Measurements from ENCODE around the gene FCRL5.

FCRL5 gene

GRCh38 chr1:157471531-157471930 is 80.8 kb downstream of the FCRL5 start:
- Histone ChIP-seq H3K9ac (ENCODE audit: low read depth, low read length, poor library complexity, severe bottlenecking) (no peak overlapping the region), H3K36me3 (ENCODE audit: insufficient read depth, low read length) (no peaks in the 10 kb centered on the region), H3K27me3 (ENCODE audit: insufficient read depth, low read length, poor library complexity, severe bottlenecking) (no peaks in the 10 kb centered on the region), H3K9me3 (ENCODE audit: insufficient read depth, low read depth, low read length) (no peaks in the 10 kb centered on the region), H3K9me2 (replicated peaks; ENCODE audit: low read depth, low read length) (no peaks in the 10 kb centered on the region), H4K20me1 (ENCODE audit: insufficient read depth, low read length, poor library complexity, severe bottlenecking) (no peaks in the 10 kb centered on the region), H3F3A (ENCODE audit: low read depth) (no peaks in the 10 kb centered on the region), H3K4me2 (ENCODE audit: low read depth, low read length, poor library complexity, severe bottlenecking) (no peak overlapping the region), H2AFZ (ENCODE audit: low read length) (peak overlapping the region; percentile 99; the same call in 1 of the 2 replicates), H3K4me3 (ENCODE audit: low read length, poor library complexity, severe bottlenecking) (no peak overlapping the region), H3K4me1 (ENCODE audit: insufficient read depth, low read length, poor library complexity, severe bottlenecking) (peaks cover 8% of the 10 kb centered on the region), H3K79me2 (ENCODE audit: insufficient read depth, low read length) (no peaks in the 10 kb centered on the region)
- TF ChIP-seq CTCF (conservative IDR thresholded peaks at IDR 0.05; ENCODE audit: low read length): no peak
- no peak for TF ChIP-seq EZH2phosphoT487 (IDR thresholded peaks at IDR 0.05; ENCODE audit: borderline replicate concordance)

DNA sequence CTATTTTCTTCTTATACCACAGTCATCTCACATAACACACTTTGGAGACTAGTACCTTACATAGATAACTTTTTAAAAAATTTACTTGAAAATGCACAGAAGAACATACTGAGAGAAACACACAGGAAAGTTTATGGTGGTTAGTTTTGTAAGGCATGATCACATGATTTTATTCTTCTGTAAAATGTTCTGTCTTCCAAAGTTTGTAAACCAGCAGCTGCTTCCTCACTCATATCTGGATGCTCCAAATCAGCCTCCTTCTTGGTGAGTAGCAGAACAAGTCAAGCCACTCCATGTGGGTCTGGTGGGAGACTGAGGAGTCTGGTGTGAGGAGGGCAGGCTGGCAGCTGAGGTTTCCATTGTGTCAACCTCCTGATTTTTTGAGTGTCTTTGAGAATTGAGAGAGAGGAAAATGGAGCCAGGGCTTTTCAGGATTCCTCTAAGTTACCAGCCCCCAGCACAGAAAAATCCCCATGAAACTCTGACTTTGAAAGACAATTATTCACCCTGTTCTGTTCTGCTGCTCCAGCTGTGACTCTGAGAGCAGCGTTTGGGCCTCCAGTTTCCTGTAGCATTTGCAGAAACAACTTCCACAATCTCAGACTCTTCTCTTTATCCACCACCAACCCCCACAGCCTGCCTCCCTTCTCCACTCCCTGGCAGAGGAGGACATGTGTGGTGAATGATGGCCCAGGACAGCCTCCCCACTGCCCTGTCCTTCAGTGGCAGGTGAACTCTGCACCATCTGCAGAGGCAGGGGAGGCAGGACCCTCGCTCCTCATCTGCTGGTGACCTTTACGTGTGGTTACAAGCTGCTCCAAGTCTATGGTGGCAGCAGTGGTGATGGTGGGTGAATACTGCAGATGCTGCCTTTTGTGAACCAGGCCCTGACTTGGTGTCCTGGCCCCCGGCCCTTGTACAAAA is 82.3 kb downstream of the FCRL5 start:
- Histone ChIP-seq H3K4me3 (ENCODE audit: low read length, poor library complexity, severe bottlenecking) (no peak overlapping the region), H3K4me2 (ENCODE audit: low read depth, low read length, poor library complexity, severe bottlenecking) (no peak overlapping the region), H3K36me3 (ENCODE audit: insufficient read depth, low read length) (no peaks in the 10 kb centered on the region), H3K27me3 (ENCODE audit: insufficient read depth, low read length, poor library complexity, severe bottlenecking) (no peaks in the 10 kb centered on the region), H3K79me2 (ENCODE audit: insufficient read depth, low read length) (no peaks in the 10 kb centered on the region), H3K4me1 (ENCODE audit: insufficient read depth, low read length, poor library complexity, severe bottlenecking) (peaks cover 8% of the 10 kb centered on the region), H4K20me1 (ENCODE audit: insufficient read depth, low read length, poor library complexity, severe bottlenecking) (no peaks in the 10 kb centered on the region), H3K9me3 (ENCODE audit: insufficient read depth, low read depth, low read length) (no peaks in the 10 kb centered on the region), H2AFZ (ENCODE audit: low read length) (peak overlapping the region; percentile 51), H3K9me2 (replicated peaks; ENCODE audit: low read depth, low read length) (no peaks in the 10 kb centered on the region), H3F3A (ENCODE audit: low read depth) (no peaks in the 10 kb centered on the region), H3K9ac (ENCODE audit: low read depth, low read length, poor library complexity, severe bottlenecking) (no peak overlapping the region)
- TF ChIP-seq CTCF (conservative IDR thresholded peaks at IDR 0.05; ENCODE audit: low read length) (no peak), EZH2phosphoT487 (IDR thresholded peaks at IDR 0.05; ENCODE audit: borderline replicate concordance) (no peak)

DNA sequence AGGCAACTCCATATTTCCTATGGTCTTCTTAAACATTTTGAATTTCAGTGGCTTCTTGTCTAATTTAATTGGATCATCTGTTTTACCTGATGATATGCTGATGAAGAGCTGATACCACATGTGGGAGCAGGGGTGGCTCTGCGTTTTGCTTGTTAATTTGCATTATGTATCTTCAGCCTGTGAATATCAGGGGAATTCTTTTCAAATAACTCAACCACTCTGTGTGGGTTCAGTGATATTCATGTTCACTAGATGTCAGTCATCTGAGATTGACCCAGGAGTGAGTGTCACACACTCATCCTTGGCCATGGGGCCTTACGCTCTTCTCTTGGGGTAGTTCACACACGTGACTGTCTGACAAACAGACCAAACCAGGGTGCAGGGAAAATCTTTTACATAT is 83.0 kb downstream of the FCRL5 start:
- H3K27me3 ChIP-seq (ENCODE audit: insufficient read depth, low read length, poor library complexity, severe bottlenecking): no peaks in the 10 kb centered on the region
- TF ChIP-seq CTCF (conservative IDR thresholded peaks at IDR 0.05; ENCODE audit: low read length): no peak
- no peak for TF ChIP-seq EZH2phosphoT487 (IDR thresholded peaks at IDR 0.05; ENCODE audit: borderline replicate concordance)
- no peak overlapping the region for H3K9ac ChIP-seq (ENCODE audit: low read depth, low read length, poor library complexity, severe bottlenecking)
- H3K36me3 ChIP-seq (ENCODE audit: insufficient read depth, low read length): no peaks in the 10 kb centered on the region
- H4K20me1 ChIP-seq (ENCODE audit: insufficient read depth, low read length, poor library complexity, severe bottlenecking): no peaks in the 10 kb centered on the region
- H2AFZ ChIP-seq (ENCODE audit: low read length): no peak overlapping the region
- no peaks in the 10 kb centered on the region for H3K9me2 ChIP-seq (replicated peaks; ENCODE audit: low read depth, low read length)
- H3K4me3 ChIP-seq (ENCODE audit: low read length, poor library complexity, severe bottlenecking): no peak overlapping the region
- peaks cover 8% of the 10 kb centered on the region for H3K4me1 ChIP-seq (ENCODE audit: insufficient read depth, low read length, poor library complexity, severe bottlenecking)
- H3K79me2 ChIP-seq (ENCODE audit: insufficient read depth, low read length): no peaks in the 10 kb centered on the region
- no peaks in the 10 kb centered on the region for H3K9me3 ChIP-seq (ENCODE audit: insufficient read depth, low read depth, low read length)
- no peaks in the 10 kb centered on the region for H3F3A ChIP-seq (ENCODE audit: low read depth)
- no peak overlapping the region for H3K4me2 ChIP-seq (ENCODE audit: low read depth, low read length, poor library complexity, severe bottlenecking)
